Measurements from ENCODE around the gene BTBD3. TPM values are rescaled to one million over a fixed set of nuclear protein-coding genes. Genes with fewer than 3 reads are reported as not detected.

BTBD3 gene
- 5.6 and 9.2 TPM in 2 replicates for total RNA-seq

DNA sequence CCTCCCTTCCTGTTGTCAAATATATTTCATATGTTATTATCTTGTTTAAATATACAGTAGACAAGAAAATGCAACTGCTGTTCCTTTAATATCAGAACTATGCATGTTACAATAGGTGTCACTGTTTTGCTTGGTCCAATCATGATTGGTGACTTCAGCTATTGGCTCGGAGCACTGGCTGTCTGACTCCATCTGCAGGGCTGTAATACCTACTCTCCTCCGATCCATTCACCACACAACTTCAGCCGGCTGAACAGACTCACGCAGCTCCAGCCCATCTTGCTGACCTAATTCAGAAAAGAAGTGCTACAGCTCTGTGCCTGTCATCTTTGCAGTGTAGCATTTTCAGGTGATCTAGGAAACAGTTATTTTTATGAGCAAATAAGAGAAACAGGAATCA, at the start of gene BTBD3:
TSS of gene BTBD3 (plus strand) at position 231 of the 400 bp plus-strand sequence. CDS start 383 bp downstream, outside the sequence.
- intact Hi-C loops (cut with micrococcal nuclease) = no loop called here

DNA sequence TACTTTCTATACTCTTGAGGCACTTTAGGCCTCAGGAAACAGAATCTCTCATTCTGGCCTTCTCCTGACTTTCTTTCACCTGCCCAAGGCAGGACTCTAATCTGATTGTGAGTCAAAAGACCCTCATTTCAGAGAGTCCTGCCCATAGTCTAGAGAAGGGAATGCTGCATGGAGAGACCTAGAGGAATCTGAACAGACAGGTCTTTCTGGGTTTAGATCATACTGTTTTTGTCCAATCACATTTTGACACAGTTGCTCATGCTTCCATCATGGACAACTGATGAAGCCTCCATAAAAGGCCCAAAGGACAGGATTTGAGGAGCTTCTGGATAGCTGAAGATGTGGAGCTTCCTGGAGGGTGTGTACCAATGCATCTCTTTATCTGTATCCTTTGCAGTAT, 48.1 kb upstream of the BTBD3 start:
- intact Hi-C loops (cut with micrococcal nuclease) = no loop called here

DNA sequence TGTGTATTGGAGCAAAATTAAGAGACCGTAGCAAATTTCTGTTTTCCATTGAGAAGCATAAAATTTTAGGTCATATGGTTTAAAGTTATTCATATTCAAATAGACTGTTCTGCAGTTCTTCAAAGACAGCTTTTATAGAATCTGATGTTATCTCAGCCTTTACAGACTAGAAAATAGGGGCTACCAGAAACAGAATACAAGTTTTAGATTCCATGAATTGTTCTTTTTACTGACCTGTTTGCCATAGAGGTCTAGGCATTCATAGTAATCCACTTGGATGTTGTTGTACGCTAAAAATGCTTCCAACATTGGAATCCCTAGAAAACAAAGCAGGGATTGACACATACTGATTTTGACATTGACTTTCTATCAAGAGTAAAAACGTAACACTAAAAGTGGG, 47.3 kb upstream of the BTBD3 start:
- intact Hi-C loops (cut with micrococcal nuclease) = no loop called here

DNA sequence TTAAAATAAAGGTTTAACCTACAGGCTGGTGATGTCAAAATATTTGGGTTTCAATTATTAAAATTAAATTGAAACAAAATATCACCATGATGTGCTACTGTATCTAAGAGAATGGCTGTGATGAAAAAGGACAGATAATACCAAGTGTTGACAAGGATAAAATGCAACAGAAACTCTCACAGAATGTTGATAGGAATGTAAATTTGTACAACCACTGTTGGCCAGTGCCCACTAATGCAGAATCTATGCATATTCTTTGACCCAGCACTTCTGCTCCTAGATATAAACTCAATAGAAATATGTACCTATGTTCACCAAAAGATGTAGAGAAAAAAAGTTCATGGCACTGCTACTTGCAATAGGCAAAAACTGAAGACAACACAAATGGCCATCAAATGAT, 41.1 kb upstream of the BTBD3 start:
- intact Hi-C loops (cut with micrococcal nuclease) = no loop called here

DNA sequence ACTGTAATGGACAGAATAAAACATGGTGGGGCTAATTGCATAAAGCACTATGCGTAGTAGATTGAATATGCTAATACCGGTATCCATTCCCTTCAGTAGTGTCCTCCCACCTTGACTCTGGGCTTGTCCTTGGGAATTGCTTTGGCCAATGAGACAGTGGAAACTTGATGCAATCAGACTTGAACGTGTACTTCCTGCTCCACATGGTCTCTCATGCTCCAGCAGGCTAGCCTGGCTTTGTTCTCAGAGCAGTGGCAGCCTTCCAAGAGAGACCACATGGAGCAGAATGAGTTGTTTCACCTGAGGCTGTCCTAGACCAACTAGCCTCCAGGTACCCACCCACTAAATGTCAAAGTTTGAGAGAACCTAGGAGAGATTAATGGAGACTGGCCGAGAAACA, 37.0 kb upstream of the BTBD3 start:
- intact Hi-C loops (cut with micrococcal nuclease) = no loop called here

DNA sequence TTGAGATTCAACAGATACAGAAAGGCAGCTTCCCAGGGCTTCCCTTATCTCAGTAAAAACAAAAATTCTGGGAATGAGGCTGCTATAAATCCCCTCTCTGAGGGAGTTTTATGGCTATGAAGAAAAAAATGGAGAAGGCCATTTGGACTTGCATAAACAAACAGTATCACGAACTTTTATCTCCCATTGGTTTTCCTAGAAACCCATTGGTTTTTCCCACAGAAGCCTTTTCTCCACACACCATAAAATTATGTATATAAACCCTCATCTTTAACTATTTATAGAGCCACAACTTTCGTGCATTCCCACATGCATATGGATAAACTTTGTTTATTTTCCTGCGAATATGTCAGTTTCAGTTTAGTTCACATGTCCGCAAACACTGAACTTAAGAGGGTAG, 36.2 kb upstream of the BTBD3 start:
- intact Hi-C loops (cut with micrococcal nuclease) = no loop called here

DNA sequence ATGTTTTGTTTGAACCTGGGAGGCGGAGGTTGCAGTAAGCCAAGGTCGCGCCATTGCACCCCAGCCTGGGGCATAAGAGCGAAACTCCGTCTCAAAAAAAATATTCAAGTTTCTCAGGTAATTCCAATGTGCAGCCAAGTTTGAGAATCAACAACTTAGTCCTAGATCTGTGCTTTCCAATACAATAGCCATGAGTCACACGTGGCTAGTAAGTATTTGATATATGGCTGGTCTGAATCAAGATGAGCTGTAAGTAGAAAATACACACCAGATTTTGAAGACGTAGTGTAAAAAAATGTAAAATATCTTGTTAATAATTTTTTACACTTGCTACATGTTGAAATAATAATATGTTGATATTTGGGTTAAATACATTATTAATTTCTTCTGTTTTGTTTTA, 35.0 kb upstream of the BTBD3 start:
- intact Hi-C loops (cut with micrococcal nuclease) = no loop called here

DNA sequence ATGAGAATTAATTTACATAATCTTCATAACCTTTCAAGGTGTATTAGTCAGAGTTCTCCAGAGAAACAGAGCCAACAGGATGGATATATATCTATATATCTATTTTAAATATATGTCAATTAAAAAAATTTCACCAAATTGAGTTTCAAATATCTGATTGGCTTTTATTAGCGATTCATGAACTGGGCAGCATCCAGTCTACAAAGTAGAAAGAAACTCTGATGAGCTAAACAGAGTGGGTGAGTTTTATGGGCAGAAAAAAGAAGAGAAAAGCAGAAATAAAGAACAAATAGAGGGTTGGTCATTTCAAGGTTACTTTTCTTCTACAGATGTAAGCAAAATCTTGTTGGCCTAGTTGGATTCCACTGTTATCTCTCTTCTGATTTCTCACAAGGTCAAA, 29.0 kb upstream of the BTBD3 start:
- intact Hi-C loops (cut with micrococcal nuclease) = no loop called here

DNA sequence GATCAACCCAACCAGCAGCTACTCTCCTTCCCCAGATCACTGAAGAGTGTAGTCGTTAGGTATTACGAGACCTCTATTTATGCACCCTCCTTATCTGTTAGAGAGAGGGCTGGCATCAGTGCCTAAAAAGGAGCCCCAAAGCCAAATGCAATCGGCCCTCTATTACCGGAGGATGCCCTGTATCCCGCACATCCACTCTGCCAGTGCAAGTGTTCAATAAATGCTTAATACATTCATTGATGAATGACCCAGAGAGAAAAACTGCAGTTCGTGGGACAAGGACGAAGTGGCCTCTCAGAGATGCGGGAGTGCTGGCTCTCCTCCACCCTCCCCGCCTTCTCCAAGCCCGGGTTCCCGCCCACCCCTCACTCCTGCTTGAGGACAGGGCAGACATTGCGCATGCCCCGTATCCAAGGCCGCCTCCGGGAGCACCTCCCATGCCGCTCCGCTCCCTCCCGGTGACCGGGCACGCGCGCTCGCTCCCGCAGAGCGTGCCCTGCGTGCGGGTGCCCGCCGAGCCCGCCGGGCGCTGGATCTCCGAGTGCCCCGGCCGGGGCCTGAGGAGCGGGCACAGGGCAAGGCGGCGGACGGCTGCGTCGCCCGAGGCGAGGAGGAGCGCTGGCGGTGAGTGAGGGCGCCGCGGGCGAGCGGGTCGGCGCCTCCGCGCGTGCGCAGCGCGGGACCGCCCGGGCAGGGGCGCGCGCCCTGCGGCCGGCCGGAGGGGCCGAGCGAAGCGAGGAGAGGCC, 27.2 kb upstream of the BTBD3 start:
- intact Hi-C loops (cut with micrococcal nuclease) = loop anchor here (5.0 kb wide), 2 partner anchors 1218 to 1458 kb away; partner anchors contain the start of genes JAG1 and MKKS

DNA sequence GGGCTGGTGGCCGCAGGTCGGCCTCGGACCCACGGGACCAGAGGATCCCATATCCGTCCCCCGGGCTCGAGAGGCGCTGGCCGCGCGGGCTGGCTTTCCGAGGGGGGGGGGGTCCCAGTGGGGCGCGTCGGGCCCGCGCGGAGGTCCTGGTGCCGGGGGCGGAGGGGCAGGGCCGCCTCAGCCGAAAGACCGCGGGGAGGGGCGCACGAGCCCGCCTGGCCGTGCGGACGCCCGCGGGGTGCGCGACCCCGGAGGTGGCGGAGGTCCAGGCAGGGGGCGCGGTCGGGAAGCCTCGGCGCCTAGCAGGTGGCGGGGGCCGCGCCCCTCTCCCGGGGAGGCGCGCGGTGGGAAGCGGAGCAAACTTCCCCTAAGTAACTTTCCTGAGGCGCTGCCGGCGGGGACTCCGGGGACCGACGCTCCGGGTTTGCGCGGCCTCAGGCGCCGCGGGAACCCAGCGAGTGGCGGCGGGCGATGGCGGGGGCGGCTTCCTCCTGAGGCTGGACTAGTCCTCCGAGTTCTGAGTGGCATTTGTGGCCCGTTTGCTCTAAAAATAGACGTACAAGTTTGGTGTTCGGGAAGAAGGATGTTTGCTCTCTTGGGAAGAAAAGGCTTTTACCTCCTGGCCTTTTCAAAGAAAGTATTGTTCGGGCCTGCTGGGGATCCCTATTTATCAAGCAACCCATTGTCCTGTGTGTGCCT, 26.5 kb upstream of the BTBD3 start:
- intact Hi-C loops (cut with micrococcal nuclease) = loop anchor here (5.0 kb wide), 2 partner anchors 1219 to 1459 kb away; partner anchors contain the start of genes JAG1 and MKKS

DNA sequence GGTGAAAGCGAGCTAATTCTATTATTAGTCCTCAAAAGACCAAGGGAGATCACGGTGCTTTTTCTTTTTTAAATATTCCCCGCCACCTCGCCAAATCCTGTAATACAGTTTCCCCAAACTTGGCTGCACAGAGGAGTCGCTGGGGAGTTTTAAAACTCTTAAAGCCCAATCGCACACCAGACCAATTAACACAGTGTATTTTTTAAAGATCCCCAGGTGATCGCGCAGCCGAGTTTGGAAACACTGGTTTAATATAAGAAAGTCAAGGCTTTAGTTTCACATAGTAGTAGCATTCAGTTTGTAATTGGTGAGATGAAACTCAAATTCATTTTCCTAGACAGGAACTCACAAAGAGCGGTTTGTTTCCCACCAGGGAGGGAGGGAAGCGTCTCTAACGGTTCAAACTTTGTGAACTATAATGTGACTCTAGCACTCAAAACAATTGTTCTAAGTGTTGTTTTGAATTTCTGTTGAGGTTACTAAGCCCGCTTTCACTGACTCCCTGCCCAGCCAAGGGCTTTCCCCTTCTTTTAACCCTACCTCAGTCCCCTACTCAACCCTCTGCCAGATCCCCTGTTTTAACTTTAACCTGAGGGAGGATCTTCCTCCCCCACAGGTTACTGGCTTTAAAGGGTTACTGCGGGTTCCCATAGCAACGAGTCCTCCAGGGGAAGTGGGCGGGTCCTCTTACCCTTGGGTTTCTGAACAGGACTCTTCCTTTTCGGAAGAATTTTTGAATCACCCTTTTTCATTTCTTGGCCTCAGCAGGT, 25.7 kb upstream of the BTBD3 start:
- intact Hi-C loops (cut with micrococcal nuclease) = loop anchor here (5.0 kb wide), 2 partner anchors 1220 to 1460 kb away; partner anchors contain the start of genes JAG1 and MKKS

DNA sequence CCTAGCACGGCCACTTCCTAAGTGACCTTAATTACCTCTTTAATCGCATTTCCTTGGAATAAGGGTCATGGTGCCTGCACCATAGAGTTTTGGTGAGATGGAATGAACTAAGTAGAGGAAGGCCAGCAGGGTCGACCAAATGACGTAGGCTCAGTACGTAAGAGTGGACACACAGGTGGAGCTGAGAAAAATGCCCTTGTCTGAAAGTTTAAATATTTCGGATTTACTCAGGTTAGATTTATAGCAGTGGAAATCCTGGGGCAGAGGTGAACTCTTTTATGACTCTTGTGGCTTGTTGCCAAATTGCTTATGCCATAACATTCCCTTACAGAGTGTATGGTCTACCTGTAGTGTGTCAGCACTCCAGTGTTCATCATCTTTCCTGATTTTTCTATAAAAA, 23.6 kb upstream of the BTBD3 start:
- intact Hi-C loops (cut with micrococcal nuclease) = loop anchor here (5.0 kb wide), 2 partner anchors 1222 to 1462 kb away; partner anchors contain the start of genes JAG1 and MKKS

DNA sequence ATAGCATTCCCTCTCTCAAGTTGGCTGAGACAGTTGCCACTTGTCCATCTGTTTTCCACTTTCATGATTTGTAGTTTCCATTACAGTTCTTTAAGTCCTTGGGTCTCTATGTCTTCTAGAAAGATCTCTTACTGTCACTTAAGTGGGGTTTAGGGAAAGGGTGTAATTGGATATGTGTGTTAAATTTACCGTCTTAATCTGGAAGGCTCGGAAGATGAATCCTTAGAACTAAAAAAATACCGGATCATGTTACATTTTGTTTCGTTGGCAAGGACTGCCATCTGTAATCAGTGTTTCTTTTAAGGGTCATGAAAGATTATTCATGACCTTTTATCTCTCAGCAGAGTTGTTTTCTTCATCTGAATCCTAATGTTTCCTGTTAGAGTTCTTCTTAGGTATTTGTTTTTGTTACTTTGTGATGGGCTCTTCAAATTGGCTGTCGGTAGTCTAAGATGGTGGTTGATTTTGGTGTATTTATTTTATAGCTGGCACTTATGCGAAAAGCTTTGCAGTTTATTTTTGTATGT, 21.8 kb upstream of the BTBD3 start:
- intact Hi-C loops (cut with micrococcal nuclease) = no loop called here

DNA sequence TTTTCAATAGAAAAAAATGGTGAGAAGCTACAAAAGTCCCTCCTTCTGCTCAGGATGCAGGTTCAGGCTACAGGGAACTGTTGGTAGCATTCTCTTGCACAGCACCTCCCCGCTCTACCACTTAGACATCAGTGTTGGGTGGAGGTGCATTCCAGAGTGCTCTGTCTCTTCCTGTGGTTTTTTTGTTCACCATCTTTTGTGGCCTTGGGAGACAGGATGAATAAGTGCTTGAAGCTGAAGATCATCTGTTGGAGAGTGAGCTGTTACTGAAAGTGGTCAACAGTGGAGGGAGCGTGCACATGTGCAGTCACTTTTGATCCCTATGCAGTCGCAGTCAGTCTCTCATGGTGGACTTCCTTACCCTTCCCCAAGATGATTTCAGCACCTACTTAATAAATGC, 16.6 kb upstream of the BTBD3 start:
- intact Hi-C loops (cut with micrococcal nuclease) = no loop called here

DNA sequence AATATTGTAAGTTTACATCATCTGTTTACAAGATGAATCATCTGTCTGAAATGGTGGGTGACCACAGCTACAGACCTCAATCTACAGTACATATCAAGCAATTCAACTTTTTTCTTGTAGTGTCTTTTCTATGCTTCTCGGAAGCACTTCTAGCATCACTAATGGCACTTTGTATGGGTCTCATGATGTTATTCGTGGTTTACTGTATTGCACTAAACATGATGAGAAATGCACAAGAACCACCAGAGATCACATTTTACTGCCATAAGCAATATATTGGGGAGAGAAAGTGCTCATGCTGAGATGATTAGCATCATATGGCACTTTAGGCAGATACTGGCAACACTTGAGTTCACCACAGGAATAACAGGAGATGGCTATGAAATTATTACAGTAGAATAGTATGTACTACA, 15.4 kb upstream of the BTBD3 start:
- intact Hi-C loops (cut with micrococcal nuclease) = no loop called here

DNA sequence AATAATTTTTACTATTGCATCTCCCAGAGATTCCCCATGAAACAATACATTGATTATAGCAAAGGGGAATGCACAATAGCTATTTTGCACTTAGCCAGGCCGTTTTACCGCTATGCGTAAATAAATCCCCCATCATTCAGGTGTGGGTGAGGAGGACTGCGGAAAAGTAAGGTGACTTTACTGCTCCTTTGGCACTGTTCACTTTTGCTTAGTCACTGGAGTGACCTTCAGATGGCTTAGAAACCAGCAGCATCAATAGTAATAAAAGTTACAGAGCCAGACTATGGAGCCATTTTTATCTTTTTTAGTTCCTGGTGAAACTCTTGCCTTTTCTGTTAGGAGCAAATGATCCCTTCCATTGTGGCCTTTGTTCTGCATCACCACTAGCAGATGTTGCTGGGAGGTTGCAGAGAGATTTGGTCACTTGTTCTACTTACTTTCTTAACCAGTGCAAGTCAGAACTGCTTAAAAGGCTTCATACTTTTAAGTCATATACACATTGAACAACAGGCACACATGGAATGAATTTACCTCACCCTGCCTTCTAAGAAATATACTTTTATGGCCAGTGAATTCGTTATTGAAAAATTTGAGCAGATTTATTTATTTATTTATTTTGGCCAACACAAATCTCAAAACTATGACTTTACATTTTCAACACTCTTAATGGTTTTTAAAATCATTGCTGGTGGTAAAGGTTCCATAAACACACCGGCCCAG, 12.1 kb upstream of the BTBD3 start:
- intact Hi-C loops (cut with micrococcal nuclease) = no loop called here

DNA sequence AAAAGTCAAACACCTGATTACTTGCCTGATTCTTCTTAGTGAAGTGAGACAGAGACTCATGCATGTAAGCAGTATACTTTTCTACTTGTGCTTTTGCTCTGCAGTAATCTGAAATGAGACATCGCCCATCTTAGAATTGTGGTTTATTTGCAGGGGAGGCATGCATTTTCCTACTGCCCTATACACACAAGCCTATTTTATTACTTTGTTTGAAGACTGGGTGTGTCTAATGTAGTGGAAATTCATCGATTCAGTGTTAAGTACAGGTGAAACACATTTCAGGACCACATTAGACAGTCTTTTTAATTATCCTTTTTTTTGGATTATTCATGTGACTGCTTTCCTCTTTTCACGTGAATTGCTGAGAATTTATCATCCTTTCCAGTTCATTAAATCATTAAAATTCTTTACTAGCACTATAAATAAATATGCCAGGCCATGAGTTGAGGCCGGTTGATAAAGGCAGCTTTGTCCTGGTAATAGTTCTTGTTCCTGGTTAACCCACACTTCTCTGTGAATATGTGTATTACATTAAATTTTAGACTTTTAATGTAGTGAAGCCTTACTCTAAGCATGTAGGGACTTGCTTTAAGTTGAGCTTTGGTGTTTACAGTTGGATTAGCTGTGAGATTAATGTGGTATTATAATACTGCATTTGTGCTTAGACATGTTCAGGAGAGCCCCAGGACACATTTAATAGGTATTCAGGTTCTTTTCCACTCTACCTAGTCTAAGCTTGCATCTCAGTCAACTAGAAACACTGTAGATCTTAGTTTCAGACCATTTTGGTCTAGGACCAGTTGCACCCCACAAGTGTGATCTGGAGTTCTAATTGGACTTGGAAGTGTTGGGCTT, 10.8 kb upstream of the BTBD3 start:
- intact Hi-C loops (cut with micrococcal nuclease) = no loop called here

DNA sequence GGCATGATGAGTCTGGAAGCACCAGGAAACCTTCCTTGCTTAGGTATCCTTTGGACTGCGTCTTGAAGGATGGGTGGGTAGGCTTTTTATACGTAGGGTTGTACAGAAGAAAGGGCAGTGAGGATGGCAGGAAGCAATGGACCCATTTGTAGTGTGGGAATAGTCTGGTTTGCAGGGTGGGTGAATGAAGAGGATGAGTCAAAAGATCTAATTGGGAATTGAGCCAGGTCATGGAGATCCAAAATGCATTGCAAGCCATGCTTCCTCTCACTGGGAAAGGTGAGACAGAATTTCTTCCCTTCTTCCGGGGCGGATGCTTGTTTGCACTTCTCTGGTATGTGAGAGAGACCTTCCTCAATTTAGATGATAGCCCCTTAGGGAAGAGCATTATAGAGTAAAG, 10.1 kb upstream of the BTBD3 start:
- intact Hi-C loops (cut with micrococcal nuclease) = no loop called here

DNA sequence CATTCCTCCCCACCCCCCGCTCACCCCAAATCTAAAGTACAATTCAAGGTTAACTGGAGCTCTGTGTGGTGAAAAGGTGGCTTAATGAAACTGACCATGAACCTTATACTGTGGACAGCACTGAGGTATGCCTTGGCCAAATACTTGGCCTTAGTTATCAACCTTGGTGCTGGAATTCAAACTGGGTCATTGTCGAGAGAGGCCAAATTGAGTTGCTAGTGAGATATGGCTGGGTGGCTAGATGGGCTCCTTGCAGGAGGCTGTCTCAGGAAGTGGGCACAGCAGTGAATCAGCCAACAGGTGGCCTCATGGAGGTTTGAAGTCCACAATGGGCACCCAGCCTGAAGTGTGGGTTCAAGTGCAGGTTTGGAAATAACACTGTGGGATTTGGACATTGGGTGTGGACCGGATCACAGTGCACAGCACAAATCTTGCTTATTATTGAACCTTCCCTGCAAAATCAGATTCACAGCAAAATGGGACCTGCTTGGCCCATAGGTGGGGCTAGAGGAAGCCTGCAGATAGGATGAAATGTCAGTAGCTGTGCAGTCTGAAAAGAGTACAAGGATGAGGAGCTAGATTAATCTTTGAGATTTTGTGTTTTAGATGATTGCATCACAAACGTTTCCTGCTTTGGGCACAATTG, 5.6 kb upstream of the BTBD3 start:
- intact Hi-C loops (cut with micrococcal nuclease) = no loop called here

Measured in T-helper 1 cell treated with Interleukin-12 subunit alpha and Interleukin-12 subunit beta and Interleukin-4 antibody, amounts not matched to agents 30 ng/mL and 1 ng/mL, for 36 hours (primary cell).